ENCODE data around the gene ST6GAL1. TPM values are rescaled to one million over a fixed set of nuclear protein-coding genes. Genes with fewer than 3 reads are reported as not detected.

Gene ST6GAL1
- total and polyA plus RNA-seq, 10 of the 15 experiments (the other 5 are each of a cell fraction or from before 2014, with no cell fraction given) = 74.2 to 248 (median 149) TPM

GRCh38 chr3:186985661-186986364 lies 55.5 kb downstream of the ST6GAL1 start (continued):
- TF ChIP-seq USF1 (IDR thresholded peaks at IDR 0.05; ENCODE audit: borderline replicate concordance, extremely low read length, insufficient read depth, low read depth, low read length) (no peak), SPI1 (IDR thresholded peaks at IDR 0.05; ENCODE audit: borderline replicate concordance, insufficient read depth, low read depth, low read length) (peak; percentile 91), TAF1 (IDR thresholded peaks at IDR 0.05; ENCODE audit: borderline replicate concordance, low read depth, low read length) (no peak), JUND (IDR thresholded peaks at IDR 0.05; ENCODE audit: low read depth, low read length) (no peak), CREB1 (IDR thresholded peaks at IDR 0.05; ENCODE audit: low read depth) (no peak), IKZF2 (IDR thresholded peaks at IDR 0.05) (peak; percentile 49 to 57), IRF4 (IDR thresholded peaks at IDR 0.05; ENCODE audit: low read depth, low read length) (no peak), POLR2AphosphoS2 (IDR thresholded peaks at IDR 0.05; ENCODE audit: low read depth, low read length) (no peak), TCF3 (IDR thresholded peaks at IDR 0.05; ENCODE audit: borderline replicate concordance, insufficient read depth, low read depth, low read length) (no peak), BCL3 (IDR thresholded peaks at IDR 0.05; ENCODE audit: borderline replicate concordance, insufficient read depth, low read depth, low read length, poor library complexity, severe bottlenecking) (no peak), GATAD2B (conservative IDR thresholded peaks at IDR 0.05; ENCODE audit: low read depth) (no peak), MEF2A (IDR thresholded peaks at IDR 0.05; ENCODE audit: insufficient read depth, low read depth, low read length) (0 out of 2 replicates have a peak, but pooled peaks have one; percentile 38), MTA3 (IDR thresholded peaks at IDR 0.05; ENCODE audit: borderline replicate concordance, low read length) (peak; percentile 36; the same call in 1 of the 2 replicates), YY1 (IDR thresholded peaks at IDR 0.05; ENCODE audit: low read depth, low read length) (no peak), EED (IDR thresholded peaks at IDR 0.05; ENCODE audit: low read depth) (peak; percentile 44; the same call in 1 of the 2 replicates)

Data from GM12878 (cell line).